ENCODE data around the gene ZBTB25. TPM values are rescaled to one million over a fixed set of nuclear protein-coding genes. Genes with fewer than 3 reads are reported as not detected.

The ZBTB25 gene, protein sequence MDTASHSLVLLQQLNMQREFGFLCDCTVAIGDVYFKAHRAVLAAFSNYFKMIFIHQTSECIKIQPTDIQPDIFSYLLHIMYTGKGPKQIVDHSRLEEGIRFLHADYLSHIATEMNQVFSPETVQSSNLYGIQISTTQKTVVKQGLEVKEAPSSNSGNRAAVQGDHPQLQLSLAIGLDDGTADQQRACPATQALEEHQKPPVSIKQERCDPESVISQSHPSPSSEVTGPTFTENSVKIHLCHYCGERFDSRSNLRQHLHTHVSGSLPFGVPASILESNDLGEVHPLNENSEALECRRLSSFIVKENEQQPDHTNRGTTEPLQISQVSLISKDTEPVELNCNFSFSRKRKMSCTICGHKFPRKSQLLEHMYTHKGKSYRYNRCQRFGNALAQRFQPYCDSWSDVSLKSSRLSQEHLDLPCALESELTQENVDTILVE
- total RNA-seq (2013; cell fraction: nucleolus; rRNA removed): 108 and 113 TPM in 2 replicates
- total RNA-seq (2014; rRNA removed) (8.8 and 11.2 TPM in 2 replicates), total RNA-seq (2014; rRNA removed; fragmentation: Illumina TruSeq; extraction: Trizol) (9.6 and 10.0 TPM in 2 replicates), total RNA-seq (2021) (10.9 and 12.5 TPM in 2 replicates), polyA plus RNA-seq (2011; rRNA removed) (33.9 and 34.0 TPM in 2 replicates), polyA plus RNA-seq (2014; fragmentation: Illumina TruSeq; extraction: Trizol) (9.8 and 10.7 TPM in 2 replicates), polyA plus RNA-seq (2014; fragmentation: Nextera tagmentation; extraction: Ambion mirVana) (1 to 10 TPM; 4.1 to 5.6 TPM), polyA plus RNA-seq (2014; rRNA removed) (7.0 and 7.8 TPM in 2 replicates), polyA plus RNA-seq (2016; fragmentation: Nextera tagmentation; extraction: Ambion mirVana) (10 to 100 TPM; 11.2 to 13.9 TPM), polyA minus RNA-seq (2011; rRNA and poly(A)+ RNA removed) (41.5 and 49.3 TPM in 2 replicates), Bru-seq, nascent RNA (percentile 84 among the genes with signal in this experiment), BruChase-seq, experiment 1, labeled RNA remaining after a 6-hour chase (percentile 73 among the genes with signal in this experiment), BruChase-seq, experiment 2, labeled RNA remaining after a 2-hour chase (percentile 74 among the genes with signal in this experiment)
- polyA plus RNA-seq (2011; ENCODE audit: low read depth): 10.1 TPM
- polyA plus RNA-seq (2011; cell fraction: cytosol; rRNA removed): 19.6 and 27.1 TPM in 2 replicates
- polyA plus RNA-seq (2011; cell fraction: nucleus; rRNA removed): 23.6 and 39.4 TPM in 2 replicates
- 13.1 and 19.6 TPM in 2 replicates for polyA plus RNA-seq (2012)
- polyA minus RNA-seq (2011; cell fraction: cytosol; rRNA and poly(A)+ RNA removed): 16.2 and 16.7 TPM in 2 replicates
- 29.1 and 33.5 TPM in 2 replicates for polyA minus RNA-seq (2011; cell fraction: nucleus; rRNA and poly(A)+ RNA removed)
- long read RNA-seq, experiment 1, full-length matches to known transcripts: 1 of 6 reads
- long read RNA-seq, experiment 1, partial matches to known transcripts: 0 of 6 reads
- long read RNA-seq, experiment 1, other reads (novel, unspliced or antisense): 5 of 6 reads
- long read RNA-seq, experiment 2, full-length matches to known transcripts: 10 of 36 reads
- long read RNA-seq, experiment 2, partial matches to known transcripts: 2 of 36 reads
- long read RNA-seq, experiment 2, other reads (novel, unspliced or antisense): 24 of 36 reads

DNA sequence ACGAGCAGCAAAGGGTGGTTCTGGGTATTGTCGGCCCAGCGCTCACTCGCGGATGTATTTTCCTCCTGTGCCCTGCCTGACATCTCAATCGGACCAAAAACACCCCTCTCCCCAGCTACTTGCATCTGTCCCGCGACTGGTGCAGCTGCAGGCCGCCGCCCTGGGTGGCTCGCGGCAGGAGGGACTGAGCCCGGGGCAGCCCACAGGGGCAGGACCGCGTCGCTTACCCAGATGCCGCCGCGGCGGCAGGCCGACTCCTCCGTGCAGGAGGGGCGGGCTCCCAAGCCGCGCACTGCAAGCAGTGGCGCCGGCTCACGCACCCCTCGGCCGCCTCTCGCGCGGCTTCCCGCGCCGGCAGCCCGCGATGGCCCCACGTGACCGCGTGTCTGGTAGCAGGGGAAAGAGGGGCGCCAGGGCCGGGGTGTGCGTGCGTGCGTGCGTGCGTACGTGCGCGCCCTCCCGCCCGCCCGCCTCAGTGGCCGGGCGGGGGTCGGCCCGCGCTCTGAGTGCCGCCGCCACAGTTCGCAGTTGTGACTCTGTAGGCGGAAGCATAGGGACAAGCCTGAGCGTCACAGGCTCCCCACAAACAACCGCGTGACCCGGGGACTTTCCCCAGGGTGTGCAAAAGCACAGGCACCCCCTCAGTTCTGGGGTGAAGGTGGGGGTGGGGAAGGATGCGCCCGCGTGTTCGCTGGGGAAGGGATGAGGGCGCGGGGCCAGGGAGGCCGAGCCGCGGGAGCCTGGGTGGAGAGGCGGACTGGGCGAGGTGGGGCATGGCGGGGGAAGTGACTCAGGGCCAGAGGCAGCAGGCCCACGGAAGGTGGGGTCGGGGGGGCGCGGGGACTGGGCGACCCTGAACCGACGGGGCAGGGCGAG is at the start of gene ZBTB25:
Gene ZBTB25, minus strand, starts transcription at position 405 of the 876 bp plus-strand sequence. CDS start 13,305 bp downstream, outside the sequence.
- CTCF ChIA-PET: interaction anchor here (0.8 to 3.5 kb wide), 7 partner anchors 7 to 133 kb away, joined by 3 to 37 read pairs (median 4); partner anchors contain the start of gene HSPA2
- Histone ChIP-seq H3K27me3 (replicated peaks in 1 of 2; ENCODE audit: control insufficient read depth in 2 of 2, insufficient read depth in 2 of 2, low read length in 1 of 2) (no peaks in the 10 kb centered on the region), H3K4me2 (ENCODE audit: control insufficient read depth, insufficient read depth) (peak within 1 kb of the TSS; percentile 70), H3K27ac (ENCODE audit: control insufficient read depth, insufficient read depth) (peak within 1 kb of the TSS; percentile 98), H3K79me2 (ENCODE audit: control insufficient read depth, insufficient read depth, low read length) (peaks cover 96% of the 10 kb centered on the region), H3K36me3 (ENCODE audit: control insufficient read depth in 2 of 2, insufficient read depth in 2 of 2, low read length in 1 of 2) (no peaks in the 10 kb centered on the region), H3K4me3 (peak within 1 kb of the TSS; percentile 91), H3K9me3 (replicated peaks; ENCODE audit: control insufficient read depth, insufficient read depth, low read length) (no peaks in the 10 kb centered on the region), H3K9ac (ENCODE audit: control insufficient read depth, insufficient read depth, low read length) (peak within 1 kb of the TSS; percentile 97), H3K4me1 (ENCODE audit: control insufficient read depth, insufficient read depth, low read length) (peaks cover 6% of the 10 kb centered on the region), H2AFZ (ENCODE audit: control insufficient read depth, low read depth, low read length) (peak within 1 kb of the TSS; percentile 53), H4K20me1 (ENCODE audit: control insufficient read depth, insufficient read depth) (no peaks in the 10 kb centered on the region)
- under 1% methylated on average over 54 of the region's 87 CpGs for WGBS (ENCODE audit: insufficient coverage, insufficient replicate concordance, low lambda C conversion rate, missing lambda C conversion rate)
- FAIRE-seq (no peak), ATAC-seq (peak; percentile 71), DNase-seq (ENCODE audit: low read depth, low spot score) (peak; percentile 83)
- in situ Hi-C loops (cut with MboI) (no loop called here), intact Hi-C loops (cut with micrococcal nuclease; ENCODE audit: unreplicated experiment) (loop anchor here (2.0 kb wide), 3 partner anchors 25 to 115 kb away; partner anchors contain the start of genes HSPA2 and MTHFD1)
- POLR2A ChIA-PET: interaction anchor here (1.1 to 2.7 kb wide), 6 partner anchors 13 to 116 kb away, joined by 3 to 14 read pairs (median 6); partner anchors contain the start of gene MTHFD1
- SMC1A ChIA-PET (ENCODE audit: uncharacterized antibody, unreplicated experiment): interaction anchor here (1.1 to 3.6 kb wide), 7 partner anchors 7 to 112 kb away, joined by 3 to 29 read pairs (median 8); partner anchors contain the start of gene AKAP5
- BruUV-seq (replicated peaks): no TSS peak
- RAD21 ChIA-PET (ENCODE audit: unreplicated experiment): interaction anchor here (0.9 to 2.9 kb wide), 10 partner anchors 7 to 151 kb away, joined by 3 to 12 read pairs (median 6); partner anchors contain the start of gene MTHFD1
- no peak for TF ChIP-seq ZNF24 (IDR thresholded peaks at IDR 0.05)
- TF ChIP-seq RUNX3 (IDR thresholded peaks at IDR 0.05; ENCODE audit: low read length): peak; percentile 74
- TF ChIP-seq, protein P1, sequence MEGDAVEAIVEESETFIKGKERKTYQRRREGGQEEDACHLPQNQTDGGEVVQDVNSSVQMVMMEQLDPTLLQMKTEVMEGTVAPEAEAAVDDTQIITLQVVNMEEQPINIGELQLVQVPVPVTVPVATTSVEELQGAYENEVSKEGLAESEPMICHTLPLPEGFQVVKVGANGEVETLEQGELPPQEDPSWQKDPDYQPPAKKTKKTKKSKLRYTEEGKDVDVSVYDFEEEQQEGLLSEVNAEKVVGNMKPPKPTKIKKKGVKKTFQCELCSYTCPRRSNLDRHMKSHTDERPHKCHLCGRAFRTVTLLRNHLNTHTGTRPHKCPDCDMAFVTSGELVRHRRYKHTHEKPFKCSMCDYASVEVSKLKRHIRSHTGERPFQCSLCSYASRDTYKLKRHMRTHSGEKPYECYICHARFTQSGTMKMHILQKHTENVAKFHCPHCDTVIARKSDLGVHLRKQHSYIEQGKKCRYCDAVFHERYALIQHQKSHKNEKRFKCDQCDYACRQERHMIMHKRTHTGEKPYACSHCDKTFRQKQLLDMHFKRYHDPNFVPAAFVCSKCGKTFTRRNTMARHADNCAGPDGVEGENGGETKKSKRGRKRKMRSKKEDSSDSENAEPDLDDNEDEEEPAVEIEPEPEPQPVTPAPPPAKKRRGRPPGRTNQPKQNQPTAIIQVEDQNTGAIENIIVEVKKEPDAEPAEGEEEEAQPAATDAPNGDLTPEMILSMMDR (IDR thresholded peaks at IDR 0.05 in 2 of 3, conservative IDR thresholded peaks at IDR 0.05 in 1 of 3; ENCODE audit: control insufficient read depth in 2 of 3, extremely low read depth in 1 of 3, insufficient read depth in 1 of 3, low read depth in 3 of 3, low read length in 3 of 3): no peak
- peak; percentile 76; the same call in 1 of the 2 replicates for TF ChIP-seq BRCA1 (IDR thresholded peaks at IDR 0.05; ENCODE audit: low read depth, low read length)
- TF ChIP-seq SPI1 (IDR thresholded peaks at IDR 0.05; ENCODE audit: borderline replicate concordance, insufficient read depth, low read depth, low read length): no peak
- peak; percentile 86 for TF ChIP-seq TBL1XR1 (IDR thresholded peaks at IDR 0.05; ENCODE audit: low read depth, low read length)
- no peak for TF ChIP-seq FOS (IDR thresholded peaks at IDR 0.05; ENCODE audit: borderline replicate concordance, extremely low read depth, insufficient read length)
- TF ChIP-seq MTA3 (IDR thresholded peaks at IDR 0.05; ENCODE audit: borderline replicate concordance, low read length): no peak
- TF ChIP-seq ZBED1 (IDR thresholded peaks at IDR 0.05; ENCODE audit: borderline replicate concordance): no peak; the same call in 1 of the 2 replicates
- TF ChIP-seq, protein P2, sequence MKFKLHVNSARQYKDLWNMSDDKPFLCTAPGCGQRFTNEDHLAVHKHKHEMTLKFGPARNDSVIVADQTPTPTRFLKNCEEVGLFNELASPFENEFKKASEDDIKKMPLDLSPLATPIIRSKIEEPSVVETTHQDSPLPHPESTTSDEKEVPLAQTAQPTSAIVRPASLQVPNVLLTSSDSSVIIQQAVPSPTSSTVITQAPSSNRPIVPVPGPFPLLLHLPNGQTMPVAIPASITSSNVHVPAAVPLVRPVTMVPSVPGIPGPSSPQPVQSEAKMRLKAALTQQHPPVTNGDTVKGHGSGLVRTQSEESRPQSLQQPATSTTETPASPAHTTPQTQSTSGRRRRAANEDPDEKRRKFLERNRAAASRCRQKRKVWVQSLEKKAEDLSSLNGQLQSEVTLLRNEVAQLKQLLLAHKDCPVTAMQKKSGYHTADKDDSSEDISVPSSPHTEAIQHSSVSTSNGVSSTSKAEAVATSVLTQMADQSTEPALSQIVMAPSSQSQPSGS (IDR thresholded peaks at IDR 0.05; ENCODE audit: low read length): no peak
- no peak for TF ChIP-seq SREBF2 (IDR thresholded peaks at IDR 0.05; ENCODE audit: low read length)
- TF ChIP-seq MYB (IDR thresholded peaks at IDR 0.05; ENCODE audit: borderline replicate concordance, low read depth, low read length): 0 out of 2 replicates have a peak, but pooled peaks have one; percentile 22

All from GM12878 (cell line).